ENCODE data around the gene TUBB4B. TPM values are rescaled to one million over a fixed set of nuclear protein-coding genes. Genes with fewer than 3 reads are reported as not detected.

Gene TUBB4B
- polyA plus RNA-seq, 1 experiment, result 223 TPM

DNA sequence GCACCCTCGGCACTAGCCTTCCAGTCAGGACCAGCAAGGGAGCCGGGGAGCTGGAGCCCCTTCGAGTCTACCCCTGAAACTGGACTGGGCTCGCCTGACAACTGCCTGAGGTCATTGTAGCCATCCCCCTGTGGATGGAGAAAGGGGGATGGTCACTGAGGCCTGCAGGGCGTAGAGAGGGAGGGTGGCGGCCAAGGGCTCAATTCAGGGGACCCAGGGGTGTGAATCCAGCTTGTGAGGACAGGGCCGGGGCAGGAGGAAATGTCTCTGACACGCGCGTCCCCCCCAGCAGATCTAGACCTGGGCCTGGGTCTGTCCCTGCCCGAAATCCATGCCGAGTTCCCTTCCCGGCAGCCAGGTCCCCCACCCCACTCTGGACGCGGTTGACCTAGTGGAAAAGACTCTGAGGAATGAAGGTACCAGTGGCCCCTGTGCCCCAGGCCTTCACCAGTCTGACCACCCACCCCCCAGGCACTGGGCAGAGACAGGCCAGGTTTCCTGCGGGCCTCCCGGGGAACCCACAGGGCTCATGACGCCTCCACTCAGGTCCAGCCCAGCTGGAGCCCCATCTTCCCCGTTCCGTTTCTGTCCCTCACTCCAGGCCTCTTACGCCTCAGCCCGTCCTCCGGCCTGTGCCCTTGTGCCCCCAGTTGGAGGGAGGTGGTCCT, 9.6 kb upstream of the TUBB4B start:
- Histone ChIP-seq H3K27ac (ENCODE audit: low read depth, low read length) (no peak overlapping the region), H3K9me3 (ENCODE audit: control insufficient read depth, insufficient read depth, low read length) (no peaks in the 10 kb centered on the region; the same call in 1 of the 2 replicates), H3K4me3 (ENCODE audit: low read depth, low read length) (no peak overlapping the region), H3K27me3 (ENCODE audit: control insufficient read depth, insufficient read depth, low read length) (no peaks in the 10 kb centered on the region)
- DNase-seq (ENCODE audit: low read depth, low spot score), result no peak
- POLR2A ChIA-PET, result interaction anchor here (1.9 kb wide), 1 partner anchor 9 kb away, joined by 7 read pairs; the partner anchor contains the start of gene TUBB4B
- TF ChIP-seq, protein P1, sequence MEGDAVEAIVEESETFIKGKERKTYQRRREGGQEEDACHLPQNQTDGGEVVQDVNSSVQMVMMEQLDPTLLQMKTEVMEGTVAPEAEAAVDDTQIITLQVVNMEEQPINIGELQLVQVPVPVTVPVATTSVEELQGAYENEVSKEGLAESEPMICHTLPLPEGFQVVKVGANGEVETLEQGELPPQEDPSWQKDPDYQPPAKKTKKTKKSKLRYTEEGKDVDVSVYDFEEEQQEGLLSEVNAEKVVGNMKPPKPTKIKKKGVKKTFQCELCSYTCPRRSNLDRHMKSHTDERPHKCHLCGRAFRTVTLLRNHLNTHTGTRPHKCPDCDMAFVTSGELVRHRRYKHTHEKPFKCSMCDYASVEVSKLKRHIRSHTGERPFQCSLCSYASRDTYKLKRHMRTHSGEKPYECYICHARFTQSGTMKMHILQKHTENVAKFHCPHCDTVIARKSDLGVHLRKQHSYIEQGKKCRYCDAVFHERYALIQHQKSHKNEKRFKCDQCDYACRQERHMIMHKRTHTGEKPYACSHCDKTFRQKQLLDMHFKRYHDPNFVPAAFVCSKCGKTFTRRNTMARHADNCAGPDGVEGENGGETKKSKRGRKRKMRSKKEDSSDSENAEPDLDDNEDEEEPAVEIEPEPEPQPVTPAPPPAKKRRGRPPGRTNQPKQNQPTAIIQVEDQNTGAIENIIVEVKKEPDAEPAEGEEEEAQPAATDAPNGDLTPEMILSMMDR (IDR thresholded peaks at IDR 0.05; ENCODE audit: low read depth, low read length), result no peak
- CTCF ChIA-PET, result no interaction called here

DNA sequence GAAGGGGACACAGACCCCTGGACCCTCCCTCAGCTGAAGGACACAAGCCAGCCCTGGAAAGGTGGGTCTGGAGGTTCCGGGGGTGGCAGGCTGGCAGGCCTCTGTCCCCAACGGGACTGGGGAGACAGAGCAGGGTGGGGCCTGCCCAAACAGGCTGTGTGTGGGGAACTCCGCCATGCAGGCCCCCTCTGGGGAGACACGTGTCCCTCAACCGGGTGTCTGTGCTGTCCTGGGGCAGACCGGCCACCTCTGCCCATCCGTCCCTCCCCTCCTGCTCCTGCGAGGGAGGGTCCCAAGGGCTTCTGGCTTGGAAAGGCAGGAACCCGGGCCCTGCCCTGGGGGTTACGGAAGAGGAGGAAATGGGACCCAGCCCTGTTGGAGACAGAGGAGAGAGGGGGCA, 9.0 kb upstream of the TUBB4B start:
- CTCF ChIA-PET, result no interaction called here
- no peaks in the 10 kb centered on the region; the same call in 1 of the 2 replicates for H3K9me3 ChIP-seq (ENCODE audit: control insufficient read depth, insufficient read depth, low read length)
- POLR2A ChIA-PET, result no interaction called here

DNA sequence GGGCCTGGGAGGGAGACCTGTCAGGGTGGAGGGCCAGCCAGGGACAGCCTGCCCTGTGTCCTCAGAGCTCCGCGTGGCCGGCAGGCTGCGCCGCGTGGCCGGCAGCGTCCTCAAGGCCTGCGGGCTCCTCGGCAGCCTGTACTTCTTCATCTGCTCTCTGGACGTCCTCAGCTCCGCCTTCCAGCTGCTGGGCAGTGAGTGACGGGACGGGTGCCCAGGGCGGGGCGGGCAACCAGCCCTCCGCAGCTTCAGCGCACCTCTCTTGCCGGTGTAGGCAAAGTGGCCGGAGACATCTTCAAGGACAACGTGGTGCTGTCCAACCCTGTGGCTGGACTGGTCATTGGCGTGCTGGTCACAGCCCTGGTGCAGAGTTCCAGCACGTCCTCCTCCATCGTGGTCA, 8.6 kb upstream of the TUBB4B start:
- no peak overlapping the region for H3K4me3 ChIP-seq (ENCODE audit: low read depth, low read length)
- H3K27me3 ChIP-seq (ENCODE audit: control insufficient read depth, insufficient read depth, low read length), result no peaks in the 10 kb centered on the region
- DNase-seq (ENCODE audit: low read depth, low spot score), result no peak
- no peaks in the 10 kb centered on the region; the same call in 1 of the 2 replicates for H3K9me3 ChIP-seq (ENCODE audit: control insufficient read depth, insufficient read depth, low read length)
- TF ChIP-seq, protein P1 (IDR thresholded peaks at IDR 0.05; ENCODE audit: low read depth, low read length), result no peak
- ChIA-PET CTCF (no interaction called here), POLR2A (no interaction called here)
- H3K27ac ChIP-seq (ENCODE audit: low read depth, low read length), result no peak overlapping the region

More for the DNA sequence above, 9.0 kb upstream of the TUBB4B start:
- H3K4me3 ChIP-seq (ENCODE audit: low read depth, low read length), result no peak overlapping the region
- no peak overlapping the region for H3K27ac ChIP-seq (ENCODE audit: low read depth, low read length)
- H3K27me3 ChIP-seq (ENCODE audit: control insufficient read depth, insufficient read depth, low read length), result no peaks in the 10 kb centered on the region
- TF ChIP-seq, protein P1 (IDR thresholded peaks at IDR 0.05; ENCODE audit: low read depth, low read length), result no peak
- DNase-seq (ENCODE audit: low read depth, low spot score), result no peak

DNA sequence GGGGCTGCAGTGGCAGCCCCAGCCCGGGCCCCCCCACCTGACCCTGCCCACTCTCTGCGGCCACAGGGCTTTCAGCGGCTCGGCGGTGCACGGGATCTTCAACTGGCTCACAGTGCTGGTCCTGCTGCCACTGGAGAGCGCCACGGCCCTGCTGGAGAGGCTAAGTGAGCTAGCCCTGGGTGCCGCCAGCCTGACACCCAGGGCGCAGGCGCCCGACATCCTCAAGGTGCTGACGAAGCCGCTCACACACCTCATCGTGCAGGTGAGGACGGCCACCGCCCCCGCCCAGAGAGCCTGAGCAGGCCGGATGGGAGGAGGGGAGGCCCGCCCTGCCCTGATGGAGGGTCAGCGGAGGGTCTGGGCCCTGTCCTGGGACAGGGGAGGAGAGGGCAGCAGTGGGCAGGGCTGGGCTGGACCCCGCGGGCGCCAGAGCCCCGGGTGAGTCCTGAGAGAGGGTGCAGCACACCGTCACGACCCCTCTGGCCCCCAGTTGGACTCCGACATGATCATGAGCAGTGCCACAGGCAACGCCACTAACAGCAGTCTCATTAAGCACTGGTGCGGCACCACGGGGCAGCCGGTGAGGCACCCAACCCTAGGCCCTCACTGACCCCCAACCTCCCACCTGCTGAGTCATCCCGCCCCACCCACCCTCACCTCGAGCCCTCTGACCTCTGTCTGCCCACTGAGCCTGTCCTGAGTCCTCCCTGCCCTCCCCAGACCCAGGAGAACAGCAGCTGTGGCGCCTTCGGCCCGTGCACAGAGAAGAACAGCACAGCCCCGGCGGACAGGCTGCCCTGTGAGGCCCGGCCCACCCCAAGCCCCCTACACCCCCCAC, 7.7 kb upstream of the TUBB4B start:
- H3K9me3 ChIP-seq (ENCODE audit: control insufficient read depth, insufficient read depth, low read length), result no peaks in the 10 kb centered on the region; the same call in 1 of the 2 replicates
- H3K27me3 ChIP-seq (ENCODE audit: control insufficient read depth, insufficient read depth, low read length), result no peaks in the 10 kb centered on the region
- ChIA-PET CTCF (no interaction called here), POLR2A (interaction anchor here (0.5 kb wide), 1 partner anchor 110 kb away, joined by 11 read pairs; no protein-coding TSS in a partner anchor)
- TF ChIP-seq, protein P1 (IDR thresholded peaks at IDR 0.05; ENCODE audit: low read depth, low read length), result no peak
- no peak overlapping the region for H3K27ac ChIP-seq (ENCODE audit: low read depth, low read length)
- H3K4me3 ChIP-seq (ENCODE audit: low read depth, low read length), result no peak overlapping the region
- DNase-seq (ENCODE audit: low read depth, low spot score), result no peak
